Fibroblast of skin of right quadriceps (primary cell): Measurements from ENCODE around the gene CYBB.
"Not testable (repeated sequence)": the region's sequence is repeated elsewhere in the genome, so short reads cannot be mapped to it uniquely, and the experiment has no call there.

ENCODE experiments used
- DNase-seq: peaks from one replicate; pipeline ENCODE4 v3.0.0-alpha.2; 2013

The CYBB gene

DNA sequence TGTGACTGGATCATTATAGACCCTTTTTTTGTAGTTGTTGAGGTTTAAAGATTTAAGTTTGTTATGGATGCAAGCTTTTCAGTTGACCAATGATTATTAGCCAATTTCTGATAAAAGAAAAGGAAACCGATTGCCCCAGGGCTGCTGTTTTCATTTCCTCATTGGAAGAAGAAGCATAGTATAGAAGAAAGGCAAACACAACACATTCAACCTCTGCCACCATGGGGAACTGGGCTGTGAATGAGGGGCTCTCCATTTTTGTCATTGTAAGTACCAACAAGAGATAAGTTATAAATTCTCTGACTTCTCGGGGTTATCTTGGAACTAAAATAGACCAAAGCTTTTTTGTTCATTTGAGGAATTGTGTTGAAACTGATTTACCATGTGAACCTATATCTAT lies at the start of gene CYBB:
Gene CYBB, plus strand, starts transcription at position 203 of the 400 bp plus-strand sequence. Its CDS starts 19 bp downstream, at position 222.
- no peak for DNase-seq

DNA sequence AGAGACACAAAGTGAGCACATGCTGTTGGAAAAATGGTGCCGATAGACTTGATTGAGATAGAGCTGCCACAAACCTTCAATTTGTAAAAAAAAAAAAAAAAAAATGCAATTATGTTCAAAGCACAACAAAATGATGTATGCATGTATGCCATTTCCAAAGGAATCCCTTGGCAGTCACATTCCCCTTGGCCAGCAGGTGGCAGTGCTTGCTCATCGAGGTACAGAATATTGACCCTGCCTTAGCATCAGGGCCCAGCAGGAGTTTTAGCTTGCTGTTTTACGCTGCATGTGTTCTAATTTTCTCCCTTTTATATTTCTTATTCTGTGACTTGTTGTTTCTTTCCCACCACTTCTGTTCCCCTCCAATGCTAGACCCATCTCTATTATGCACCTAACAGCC lies 34.5 kb upstream of the CYBB start:
- peak; percentile 57 for DNase-seq

DNA sequence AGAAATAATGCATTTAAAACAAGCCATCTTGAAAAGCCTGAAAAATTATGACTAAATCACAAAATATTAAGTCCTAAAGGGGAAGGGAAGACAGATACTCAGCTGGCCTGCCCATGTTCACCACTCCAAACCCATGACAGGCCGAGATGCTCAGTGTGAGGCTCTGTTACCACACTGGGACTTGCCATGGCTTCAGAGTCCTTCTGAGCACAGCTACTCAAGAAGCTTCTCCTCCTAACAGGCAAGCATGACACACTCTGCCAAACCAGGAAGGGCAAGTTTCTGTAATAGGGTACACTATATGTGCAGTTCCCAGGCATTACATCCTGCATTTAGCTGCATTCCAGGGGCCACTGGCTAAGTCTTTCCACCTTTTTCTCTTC lies 34.0 kb upstream of the CYBB start:
- no peak for DNase-seq

DNA sequence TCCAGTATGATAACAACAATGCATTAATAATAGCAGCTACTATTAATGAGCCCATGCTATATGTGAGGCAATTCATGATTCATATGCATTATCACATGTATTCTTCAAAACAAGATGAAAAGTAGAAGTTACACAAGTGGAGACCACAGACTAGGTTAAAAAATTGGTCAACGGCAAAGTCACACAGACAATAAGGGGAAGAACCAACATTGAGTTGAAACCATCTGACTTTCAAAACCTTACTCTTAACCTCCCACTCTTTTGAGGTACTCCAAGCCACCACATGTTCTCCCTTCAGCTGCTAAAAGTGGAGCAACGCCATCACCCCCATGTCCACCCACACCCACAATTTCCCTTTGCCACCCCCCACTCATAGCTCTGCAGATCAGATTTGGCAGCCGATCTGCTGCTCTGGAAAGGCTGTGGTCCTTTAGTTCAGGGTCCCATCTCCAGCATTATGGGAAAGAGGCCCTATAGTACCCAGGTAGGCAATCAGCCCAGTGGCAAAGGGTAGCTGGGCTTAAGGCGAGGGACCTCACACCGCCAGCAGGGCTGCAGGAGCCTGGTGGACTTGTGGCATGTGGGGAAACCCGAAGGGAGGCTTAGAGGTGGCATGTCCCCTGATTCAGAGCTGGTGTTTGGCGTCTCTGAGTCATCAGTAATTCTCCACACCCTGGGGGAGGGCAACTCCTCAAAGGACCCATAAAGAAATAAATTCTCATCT lies 33.5 kb upstream of the CYBB start:
- DNase-seq, result peak; percentile 0

DNA sequence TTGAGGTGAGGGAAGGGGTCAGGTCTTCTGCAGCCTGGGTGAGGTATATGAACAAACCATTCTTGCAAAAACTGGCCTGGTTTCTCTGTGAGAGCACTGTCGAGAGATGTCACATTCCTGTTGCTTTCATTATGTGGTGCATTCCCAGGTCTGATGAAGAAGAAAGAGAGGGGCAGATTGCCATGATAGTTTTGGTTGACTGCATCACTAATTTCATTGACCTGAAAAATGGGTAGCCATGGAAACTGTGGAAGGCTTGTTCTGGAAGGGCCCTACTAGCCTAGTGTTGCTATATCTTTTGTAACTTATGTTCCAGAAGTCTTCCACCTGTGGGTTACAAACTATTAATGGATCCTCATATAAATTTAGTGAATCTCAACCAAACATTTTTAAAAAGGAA lies 32.9 kb upstream of the CYBB start:
- no peak for DNase-seq

DNA sequence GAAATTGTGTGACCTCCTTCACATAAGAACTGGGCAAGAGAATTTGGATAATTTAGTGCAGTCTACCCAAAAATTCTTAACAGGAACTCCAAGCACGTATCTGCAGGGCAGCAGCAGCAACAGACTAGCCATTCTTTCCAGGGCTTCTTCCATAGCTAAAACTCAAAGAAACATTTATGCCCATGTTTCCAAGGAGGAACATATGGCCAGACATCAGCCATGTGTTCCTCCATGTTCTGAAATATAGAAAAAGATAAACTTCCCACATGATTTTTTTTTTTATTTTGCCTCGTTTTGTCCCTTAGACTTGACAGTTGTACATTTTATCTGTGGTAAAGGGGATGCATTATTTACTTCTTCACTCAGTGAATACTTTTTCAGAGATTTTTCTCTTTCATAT lies 27.6 kb upstream of the CYBB start:
- DNase-seq, result no peak

DNA sequence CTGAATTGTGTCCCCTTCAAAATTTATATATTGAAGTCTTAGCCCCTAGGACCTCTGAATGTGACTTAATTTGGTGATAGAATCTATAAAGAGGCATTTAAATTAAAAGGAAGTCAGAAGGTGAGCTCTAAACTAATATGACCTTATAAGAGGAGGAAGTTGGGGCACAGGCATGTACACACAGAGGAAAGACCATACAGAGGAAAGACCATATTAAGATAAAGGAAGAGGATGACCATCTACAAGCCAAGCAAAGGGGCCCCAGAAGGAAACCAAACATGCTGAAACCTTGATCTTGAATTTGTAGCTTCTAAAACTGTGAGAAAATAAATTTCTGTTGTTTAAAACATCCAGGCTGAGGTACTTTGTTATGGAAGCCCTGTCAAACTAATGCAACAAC lies 26.9 kb upstream of the CYBB start:
- no peak for DNase-seq

DNA sequence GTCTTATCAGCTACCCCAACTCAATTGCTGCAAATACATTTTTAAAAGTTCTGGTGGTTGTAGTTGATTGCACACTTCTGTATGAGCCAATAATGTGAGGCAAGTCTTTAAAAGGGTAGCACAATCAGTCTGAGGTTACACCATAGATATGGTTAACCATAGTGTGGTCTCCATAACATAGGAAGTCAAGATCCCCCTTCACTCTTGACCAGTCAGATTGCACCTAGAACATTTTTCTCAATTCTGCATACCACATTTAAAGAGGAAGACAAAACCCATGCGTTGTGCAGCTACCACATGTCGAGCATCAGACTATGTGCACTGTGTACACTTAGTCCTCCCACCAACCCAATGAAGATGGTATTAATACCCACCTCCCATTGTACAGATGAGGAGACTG lies 26.5 kb upstream of the CYBB start:
- no peak for DNase-seq

DNA sequence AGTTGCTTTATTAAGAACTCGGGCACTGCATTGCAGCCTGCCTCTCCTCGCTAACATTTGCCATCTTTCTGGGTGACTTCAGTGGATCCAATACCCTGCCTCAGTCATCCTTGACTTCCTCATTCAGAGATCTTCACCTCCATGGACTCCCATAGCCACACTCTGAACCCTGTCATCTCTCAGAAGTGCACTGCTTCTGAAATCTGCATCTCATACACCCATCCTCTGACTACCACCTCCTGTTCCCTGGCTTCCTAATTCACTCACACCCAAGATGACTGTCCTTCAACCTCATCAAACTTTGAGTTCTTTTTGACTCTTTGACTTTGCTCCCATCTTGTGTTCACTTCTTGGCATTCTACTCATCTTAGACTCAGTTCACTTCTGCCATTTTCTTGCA lies 25.3 kb upstream of the CYBB start:
- DNase-seq, result no peak

DNA sequence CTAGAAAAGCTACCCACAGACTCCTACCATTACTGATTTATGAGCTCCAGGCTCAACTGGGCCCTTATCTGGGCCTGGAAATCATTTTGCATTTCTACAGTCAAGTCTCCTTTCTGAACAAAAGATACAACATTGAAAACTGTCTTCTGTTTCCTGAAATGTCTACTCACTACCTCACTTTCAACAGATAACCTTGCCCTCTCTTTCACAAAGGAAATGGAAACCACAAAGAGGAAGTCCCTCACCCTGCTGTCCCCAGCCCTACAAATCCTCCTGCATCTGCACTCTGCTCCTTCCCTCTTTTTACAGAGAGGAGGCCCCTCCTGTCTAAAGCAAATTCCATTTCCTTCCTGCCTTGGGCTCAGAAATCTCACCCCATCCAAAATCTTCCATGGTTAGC lies 24.8 kb upstream of the CYBB start:
- no peak for DNase-seq

DNA sequence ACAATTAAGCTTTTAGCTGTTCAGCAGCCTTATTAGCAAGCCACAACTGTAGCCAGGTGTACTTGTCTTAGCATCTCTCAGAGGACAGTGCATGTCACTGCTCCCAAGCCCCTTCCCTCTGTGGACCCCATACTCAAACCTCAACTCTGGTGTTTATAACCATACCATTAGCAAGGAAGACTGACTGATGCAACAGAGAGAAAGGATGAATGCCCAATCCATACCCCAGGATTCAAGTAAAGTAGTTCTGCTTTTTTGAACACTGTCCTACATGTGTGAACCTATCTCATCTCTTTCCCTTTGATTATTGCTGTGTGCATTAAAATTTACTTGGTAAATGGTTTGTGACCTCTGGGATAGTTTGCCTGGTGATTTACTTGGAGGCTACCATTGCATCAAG lies 22.8 kb upstream of the CYBB start:
- no peak for DNase-seq

DNA sequence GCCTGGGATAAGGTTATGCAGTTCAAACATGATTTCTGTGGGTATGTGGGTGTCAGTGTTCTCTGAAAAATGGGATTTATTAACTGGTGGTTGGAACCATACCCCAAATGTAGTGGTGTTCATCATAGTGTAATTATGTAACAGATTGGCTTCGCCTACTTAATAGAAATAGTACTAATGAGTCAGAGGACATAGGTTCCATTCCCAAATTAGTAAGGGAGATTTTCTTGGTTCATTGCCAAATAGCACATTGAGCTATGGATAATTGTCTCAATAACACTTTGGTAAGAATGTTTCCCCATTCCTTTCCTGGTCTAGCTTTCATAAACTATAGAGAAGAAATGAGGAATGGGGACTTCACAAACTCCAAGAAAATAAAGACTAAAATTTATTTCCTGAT lies 20.5 kb upstream of the CYBB start:
- no peak for DNase-seq

DNA sequence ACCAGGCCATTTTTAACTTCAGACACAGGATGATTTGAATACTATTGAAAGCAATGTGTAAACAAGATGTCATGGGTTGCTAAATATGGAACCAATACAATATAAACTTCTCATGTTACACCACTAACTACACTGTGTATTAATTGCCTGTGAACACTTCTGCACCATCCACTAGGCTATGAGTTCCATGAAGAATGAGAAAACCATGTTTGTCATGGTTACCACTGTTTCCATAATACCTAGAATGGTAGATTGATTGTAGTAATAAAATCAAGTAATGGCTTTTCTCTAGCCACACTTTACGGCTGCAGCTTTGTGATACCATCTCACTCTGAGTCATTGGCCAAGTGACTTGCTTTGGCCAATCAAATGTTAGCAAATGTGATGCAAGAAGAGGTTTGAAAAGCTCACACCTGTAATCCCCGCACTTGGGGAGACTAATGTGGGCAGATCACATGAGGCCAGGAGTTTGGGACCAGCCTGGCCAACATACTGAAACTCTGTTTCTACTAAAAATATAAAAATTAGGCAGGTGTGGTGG lies 19.9 kb upstream of the CYBB start:
- no peak for DNase-seq

DNA sequence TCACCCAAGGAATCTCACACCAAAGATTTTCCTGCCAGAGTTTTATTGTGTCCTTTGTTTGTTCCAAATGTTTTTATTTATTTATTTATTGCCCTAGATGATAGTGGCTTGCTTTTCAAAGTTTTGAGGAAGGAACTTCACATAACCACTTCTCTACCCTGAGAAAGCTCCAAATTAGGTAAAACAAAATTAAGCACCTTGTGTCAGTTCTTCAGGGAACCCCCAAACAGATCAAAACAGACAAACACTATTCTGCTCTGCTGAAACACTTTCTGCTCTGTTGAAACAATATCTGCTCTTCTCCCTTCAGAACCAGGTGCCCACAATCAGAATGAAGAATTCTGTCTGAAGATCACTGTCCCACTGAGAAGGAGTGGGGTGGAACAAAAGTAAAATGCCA lies 16.5 kb upstream of the CYBB start:
- no peak for DNase-seq

DNA sequence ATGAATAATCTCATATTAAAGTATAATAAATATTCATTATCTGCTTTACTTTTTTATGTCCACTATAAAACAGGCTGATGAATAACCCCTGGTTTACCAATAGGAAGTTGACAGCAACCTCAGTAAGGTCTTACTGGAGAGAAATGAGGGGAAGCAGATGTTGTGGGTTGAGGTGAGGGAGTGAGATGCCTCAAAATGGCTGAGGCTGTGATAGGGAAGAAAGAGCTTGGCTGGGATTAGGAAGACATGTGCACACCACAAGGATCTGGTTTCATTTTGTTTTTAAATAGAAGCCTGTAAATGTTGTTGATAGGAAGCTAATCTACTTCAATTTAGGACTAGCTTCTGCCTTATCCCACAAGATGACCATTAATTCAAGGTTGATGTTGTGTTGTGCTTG lies 14.4 kb upstream of the CYBB start:
- no peak for DNase-seq

DNA sequence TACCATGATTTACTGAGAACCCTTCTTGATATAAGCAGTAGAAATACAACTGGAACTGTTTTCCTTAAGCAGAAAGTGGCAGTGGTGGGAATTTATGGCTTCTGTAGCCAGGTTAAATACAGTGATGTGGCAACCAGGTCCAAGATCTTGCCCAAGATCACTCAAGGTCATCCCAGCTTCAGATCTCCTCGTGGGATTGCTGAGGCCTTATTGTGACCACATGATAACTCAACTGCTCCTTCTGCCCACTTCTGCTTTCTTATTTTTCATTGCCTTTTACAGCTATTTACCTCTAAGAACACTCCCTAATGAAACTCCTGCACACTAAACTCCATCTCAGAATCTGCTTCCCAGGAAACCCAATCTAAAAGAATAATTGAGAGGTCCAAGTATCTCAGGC lies 12.4 kb upstream of the CYBB start:
- no peak for DNase-seq

DNA sequence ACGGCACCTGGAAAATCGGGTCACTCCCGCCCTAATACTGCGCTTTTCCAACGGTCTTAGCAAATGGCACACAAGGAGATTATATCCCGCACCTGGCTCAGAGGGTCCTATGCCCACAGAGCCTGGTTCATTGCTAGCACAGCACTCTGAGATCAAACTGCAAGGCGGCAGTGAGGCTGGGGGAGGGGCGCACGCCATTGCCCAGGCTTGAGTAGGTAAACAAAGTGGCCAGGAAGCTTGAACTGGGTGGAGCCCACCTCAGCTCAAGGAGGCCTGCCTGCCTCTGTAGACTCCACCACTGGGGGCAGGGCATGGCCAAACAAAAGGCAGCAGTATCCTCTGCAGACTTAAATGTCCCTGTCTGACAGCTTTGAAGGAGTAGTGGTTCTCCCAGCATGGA lies 11.0 kb upstream of the CYBB start:
- not testable (repeated sequence) for DNase-seq

DNA sequence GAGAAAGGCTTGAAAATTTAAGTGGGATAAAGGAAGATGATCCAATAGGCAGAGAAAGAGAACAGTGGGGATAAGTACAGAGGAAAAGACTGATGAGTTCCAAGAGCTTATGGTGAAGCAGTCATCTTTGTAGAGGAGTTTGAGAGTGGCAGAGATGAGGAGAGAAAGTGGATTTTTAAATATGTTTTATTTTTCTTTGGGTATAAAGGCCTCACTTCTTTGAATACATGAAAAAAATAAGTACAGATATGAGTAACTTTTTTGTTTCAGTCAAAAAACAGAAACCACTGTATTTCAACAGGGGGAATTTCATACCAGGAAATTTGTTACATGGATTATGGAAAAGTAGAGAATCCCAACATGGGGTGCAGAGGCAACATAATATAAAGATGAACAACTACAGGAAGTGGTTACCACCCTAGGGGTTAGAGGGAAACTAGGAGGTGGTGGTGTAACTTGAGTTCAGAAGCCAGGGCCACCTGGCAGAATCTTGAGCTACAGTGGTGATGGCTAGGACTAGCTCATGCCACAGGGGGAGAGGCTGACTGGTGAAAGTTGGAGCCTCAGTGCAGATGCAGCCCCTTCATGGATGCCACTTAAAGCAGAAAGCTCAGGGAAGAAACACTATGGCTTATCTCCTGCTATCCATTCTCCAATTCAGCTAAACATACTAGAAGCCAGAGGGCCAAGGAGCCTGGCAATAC lies 3.4 kb upstream of the CYBB start:
- no peak for DNase-seq

DNA sequence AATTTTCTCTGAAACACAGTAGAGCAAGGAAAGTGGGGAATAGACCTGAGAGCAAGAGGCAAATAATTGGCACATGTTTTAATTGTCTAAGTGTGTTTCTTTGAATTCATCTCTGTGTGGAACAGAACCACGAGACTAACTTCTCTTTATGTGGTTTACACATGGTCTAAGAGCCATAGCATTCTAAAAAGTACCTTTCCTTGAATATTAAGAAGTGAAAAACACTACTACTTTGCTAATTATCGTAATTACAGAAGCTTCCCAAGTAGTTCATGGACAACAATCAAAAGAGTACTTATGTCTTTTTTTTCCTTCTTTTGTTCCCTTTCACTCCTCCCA lies 2.9 kb upstream of the CYBB start:
- DNase-seq, result no peak

DNA sequence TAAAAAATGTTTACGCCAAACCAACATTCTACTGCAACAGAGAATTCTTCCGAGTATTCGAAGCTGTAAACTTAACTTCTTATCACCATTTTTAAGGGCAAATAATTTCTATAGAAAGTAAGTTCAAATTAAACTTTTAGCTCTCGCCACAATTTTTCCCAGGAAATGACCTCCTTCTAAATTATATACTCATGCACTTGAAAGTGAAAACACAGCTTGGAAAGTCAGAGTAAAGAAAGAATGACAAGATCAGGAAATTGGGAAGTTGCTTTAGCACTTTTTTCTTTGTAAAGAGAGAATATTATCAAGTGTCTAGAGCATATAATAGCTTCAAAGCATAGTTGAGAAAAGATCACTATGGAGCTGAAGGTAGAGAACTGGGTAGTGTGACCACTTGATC lies 1.2 kb downstream of the CYBB start:
- DNase-seq, result no peak

DNA sequence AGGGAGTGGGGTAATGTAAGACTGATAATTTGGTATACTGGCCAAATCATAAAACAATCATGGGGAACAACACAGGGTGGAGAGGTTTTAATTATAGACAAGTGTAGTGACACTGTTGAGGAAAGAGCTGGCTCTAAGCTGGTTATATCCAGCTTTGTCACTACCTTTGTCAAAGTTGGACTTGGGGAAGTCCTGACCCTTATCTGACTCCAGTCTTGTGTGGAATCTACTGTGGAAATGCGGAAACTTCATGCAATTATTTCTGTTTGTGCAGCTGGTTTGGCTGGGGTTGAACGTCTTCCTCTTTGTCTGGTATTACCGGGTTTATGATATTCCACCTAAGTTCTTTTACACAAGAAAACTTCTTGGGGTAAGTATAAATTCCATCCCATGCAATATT lies 2.0 kb downstream of the CYBB start:
- DNase-seq, result no peak

DNA sequence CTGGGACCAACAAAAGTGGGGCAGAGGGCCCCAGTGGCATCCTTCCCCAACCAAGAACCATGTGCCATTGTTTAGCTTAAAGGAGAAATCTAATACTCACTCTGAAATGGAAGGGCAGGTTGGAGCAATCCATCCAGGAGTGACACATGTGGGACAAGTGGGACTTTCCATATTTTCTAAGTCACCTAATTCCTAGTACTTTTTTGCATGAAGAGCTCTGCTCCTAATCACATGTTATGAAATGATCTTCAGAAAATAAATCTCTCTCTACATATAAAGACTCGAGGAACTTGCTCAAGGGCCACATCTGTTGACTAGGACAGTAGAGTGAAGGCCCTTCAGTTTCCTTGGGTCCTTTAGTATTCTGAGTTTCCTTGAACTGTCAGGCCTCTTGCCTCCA lies 2.5 kb downstream of the CYBB start:
- DNase-seq, result no peak

DNA sequence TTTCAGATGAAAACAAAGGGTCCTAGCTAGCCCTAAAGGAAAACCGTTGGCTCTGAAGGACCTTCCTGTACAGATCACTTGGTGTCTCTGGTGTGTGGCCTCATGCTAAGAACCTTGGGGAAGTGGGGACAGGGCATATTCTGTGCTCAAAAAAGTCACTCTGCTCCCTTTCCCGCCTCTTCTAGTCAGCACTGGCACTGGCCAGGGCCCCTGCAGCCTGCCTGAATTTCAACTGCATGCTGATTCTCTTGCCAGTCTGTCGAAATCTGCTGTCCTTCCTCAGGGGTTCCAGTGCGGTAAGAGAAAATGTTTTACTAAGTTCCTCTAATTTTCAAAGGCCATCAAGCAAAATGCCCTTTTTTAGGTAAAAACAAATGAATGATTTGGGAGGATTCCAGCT lies 3.4 kb downstream of the CYBB start:
- DNase-seq, result no peak

DNA sequence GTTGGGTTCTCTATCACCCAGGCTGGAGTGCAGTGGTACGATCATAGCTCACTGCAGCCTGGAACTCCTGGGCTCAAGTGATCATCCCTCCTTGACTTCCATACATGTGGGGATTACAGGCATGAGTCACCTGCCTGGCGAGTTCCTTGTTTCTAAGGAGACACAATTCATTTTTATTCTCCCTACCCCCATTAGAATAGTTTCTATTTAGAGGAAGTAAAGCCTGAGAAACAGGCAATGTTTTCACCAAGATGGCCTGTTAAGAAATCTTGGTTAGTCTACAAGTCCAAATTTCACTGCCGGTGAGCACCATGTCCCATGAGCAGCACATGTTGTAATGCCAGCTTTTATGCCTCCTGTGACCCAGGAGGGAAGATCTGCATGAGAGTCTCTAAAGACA lies 5.7 kb downstream of the CYBB start:
- DNase-seq, result peak; percentile 0
